Endothelial cell of umbilical vein (primary cell): Measurements from ENCODE around the gene P4HB. TPM values are rescaled to one million over a fixed set of nuclear protein-coding genes. Genes with fewer than 3 reads are reported as not detected.

Experiments
- BruUV-seq: library from RNA; stranded (reverse); fragments of 400-500 nt; replicated peaks from 2 replicates; lab custom pipeline; 2021; lab: Mats Ljungman, UMichigan
- CTCF ChIA-PET: fragments of 300-600, 350-600 bp; sonication (Branson Sonifier 250); formaldehyde crosslinking; loops from one replicate; lab custom pipeline; 2021; ENCODE audit warnings: antibody characterized with exemption, inconsistent platforms; lab: Charles Lee
- POLR2A ChIA-PET: fragments of 300-600, 350-600 bp; sonication (Branson Sonifier 250); formaldehyde crosslinking; loops from one replicate; lab custom pipeline; 2021; ENCODE audit warnings: antibody characterized with exemption, inconsistent platforms; lab: Charles Lee
- DNase-seq: peaks from one replicate; pipeline ENCODE4 v3.0.0-alpha.2; 2011; ENCODE audit warnings: low read depth, low spot score
- FAIRE-seq: peaks from 2 replicates; lab custom pipeline; 2011; peaks lifted over from hg19 to GRCh38; lab: Jason Lieb, UNC
- H2AFZ ChIP-seq: 2 replicates; pipeline ENCODE4 v1.6.0; 2012; ENCODE audit warnings: low read depth, low read length, control low read depth, inconsistent platforms
- H3K27ac ChIP-seq: 2 replicates; pipeline ENCODE4 v1.5.1; 2011; ENCODE audit warnings: low read depth, mild to moderate bottlenecking, control low read depth, low read length, moderate library complexity; ENCODE audit not compliant: insufficient read depth
- H3K27me3 ChIP-seq, 2 experiments: 2 replicates each; pipeline versions ENCODE4 v1.6.0 to v1.6.1; 2011; ENCODE audit warnings: low read length in 2 of 2, mixed read lengths in 1 of 2; ENCODE audit not compliant: control insufficient read depth in 2 of 2, insufficient read depth in 2 of 2
- H3K36me3 ChIP-seq, 2 experiments: 2 replicates in 1 of 2; 3 replicates in 1 of 2; pipeline ENCODE4 v1.5.1; 2011; ENCODE audit warnings: low read length in 2 of 2, mild to moderate bottlenecking in 1 of 2, moderate library complexity in 1 of 2; ENCODE audit not compliant: control insufficient read depth in 2 of 2, insufficient read depth in 2 of 2; ENCODE audit errors: extremely low read depth in 1 of 2
- H3K4me1 ChIP-seq: 3 replicates; pipeline ENCODE4 v1.5.1; 2011; ENCODE audit warnings: mild to moderate bottlenecking, low read length; ENCODE audit not compliant: control insufficient read depth, insufficient read depth; ENCODE audit errors: extremely low read depth
- H3K4me2 ChIP-seq: 2 replicates; pipeline ENCODE4 v1.6.1; 2011; ENCODE audit warnings: low read length, control low read depth, mixed read lengths; ENCODE audit not compliant: insufficient read depth
- H3K4me3 ChIP-seq, 3 experiments: fragments of 200-600 bp in 1 of 3; sonication (generic), shearing (Covaris generic) in 1 of 3; replicated peaks in 1 of 3; 2 replicates each; pipeline ENCODE4 v1.5.1; 2011 to 2016; ENCODE audit warnings: control low read depth in 3 of 3, low read length in 3 of 3, mild to moderate bottlenecking in 2 of 3, inconsistent platforms in 1 of 3, low read depth in 1 of 3, moderate library complexity in 1 of 3; ENCODE audit not compliant: insufficient read depth in 1 of 3
- H3K79me2 ChIP-seq: 2 replicates; pipeline ENCODE4 v1.6.0; 2012; ENCODE audit warnings: low read length, inconsistent platforms; ENCODE audit not compliant: control insufficient read depth, insufficient read depth
- H3K9ac ChIP-seq: replicated peaks from 2 replicates; pipeline ENCODE3; 2011; ENCODE audit warnings: low read length, control low read depth; ENCODE audit not compliant: insufficient read depth; ENCODE audit errors: extremely low read depth
- H3K9me1 ChIP-seq: replicated peaks from 3 replicates; pipeline ENCODE4 v1.6.0; 2011; ENCODE audit warnings: mild to moderate bottlenecking, low read length; ENCODE audit not compliant: control insufficient read depth, insufficient read depth; ENCODE audit errors: extremely low read depth
- H3K9me3 ChIP-seq: replicated peaks from 2 replicates; pipeline ENCODE4 v1.5.1; 2012; ENCODE audit warnings: low read length, inconsistent platforms; ENCODE audit not compliant: control insufficient read depth, insufficient read depth
- H4K20me1 ChIP-seq: replicated peaks from 2 replicates; pipeline ENCODE3; 2011; ENCODE audit warnings: mild to moderate bottlenecking, low read length; ENCODE audit not compliant: control insufficient read depth, insufficient read depth; ENCODE audit errors: extremely low read depth
- CTCF ChIP-seq, 2 donors: IDR thresholded peaks; 1 replicate in 1 of 2; 2 replicates in 1 of 2; pipeline ENCODE4 v1.5.1; 2011; ENCODE audit warnings: low read length in 2 of 2, mild to moderate bottlenecking in 2 of 2, moderate library complexity in 2 of 2, control low read depth in 1 of 2, inconsistent platforms in 1 of 2, low read depth in 1 of 2; ENCODE audit not compliant: insufficient read depth in 1 of 2; ENCODE audit errors: extremely low read depth in 1 of 2
- EZH2 ChIP-seq: IDR thresholded peaks from 2 replicates; pipeline ENCODE4 v1.6.1; 2012; ENCODE audit warnings: borderline replicate concordance, low read depth, mild to moderate bottlenecking, moderate library complexity, low read length, inconsistent platforms; ENCODE audit not compliant: severe bottlenecking
- FOS ChIP-seq: IDR thresholded peaks from 2 replicates; pipeline ENCODE4 v1.6.1; 2011; ENCODE audit warnings: mild to moderate bottlenecking, low read length, moderate library complexity, borderline replicate concordance; ENCODE audit not compliant: insufficient read depth
- GATA2 ChIP-seq: IDR thresholded peaks from 2 replicates; pipeline ENCODE4 v1.7.0; 2011; ENCODE audit warnings: low read depth, mild to moderate bottlenecking, moderate library complexity, mixed read lengths, low read length; ENCODE audit not compliant: insufficient read length, insufficient read depth
- JUN ChIP-seq: IDR thresholded peaks from 2 replicates; pipeline ENCODE4 v1.6.1; 2011; ENCODE audit warnings: borderline replicate concordance, low read depth; ENCODE audit not compliant: insufficient read length, insufficient read depth
- MYC ChIP-seq: IDR thresholded peaks from one replicate; pipeline ENCODE4 v1.6.1; 2011; ENCODE audit warnings: mild to moderate bottlenecking, low read depth, low read length
- POLR2A ChIP-seq: IDR thresholded peaks from 2 replicates; pipeline ENCODE4 v1.6.1; 2012; ENCODE audit warnings: low read depth, mild to moderate bottlenecking, control low read depth, low read length
- POLR2AphosphoS5 ChIP-seq: IDR thresholded peaks from 2 replicates; pipeline ENCODE4 v1.6.1; 2012; ENCODE audit warnings: low read depth, mild to moderate bottlenecking, control low read depth, low read length, moderate library complexity; ENCODE audit not compliant: insufficient read depth
- dilution Hi-C: fragments of 300-500 bp; cut with MboI; formaldehyde crosslinking; loops from one replicate; pipeline ENCODE4 v1.15.0; 2019; ENCODE audit warnings: low sequenced_read_pairs; ENCODE audit not compliant: extremely low pct_ligation_motif_present
- intact Hi-C: fragments of 100-400 bp; cut with micrococcal nuclease; formaldehyde crosslinking; loops from one replicate; pipeline ENCODE4 v1.10.0; 2022
- polyA plus RNA-seq, 4 experiments: library from polyadenylated mRNA; depleted of rRNA in 3 of 4; stranded (reverse) in 3 of 4; unstranded in 1 of 4; fragments of >200 nt; gene quantifications; 2 replicates each; pipeline versions ENCODE4 v1.2.1 to v1.2.3, GENCODE V29; 2011 to 2012; ENCODE audit warnings: missing spikeins in 1 of 4
- total RNA-seq: library from RNA; stranded (reverse); gene quantifications from 2 replicates; pipeline ENCODE4 v1.2.3, GENCODE V29; 2021
- TF ChIP-seq, protein P1 (sequence below): IDR thresholded peaks from 2 replicates; pipeline ENCODE4 v1.6.1; 2011; ENCODE audit not compliant: insufficient read depth, insufficient read length

Gene P4HB
- total and polyA plus RNA-seq, 2 donors (not counting 3 experiments of a cell fraction or from before 2014, with no cell fraction given): 201 to 988 TPM

DNA sequence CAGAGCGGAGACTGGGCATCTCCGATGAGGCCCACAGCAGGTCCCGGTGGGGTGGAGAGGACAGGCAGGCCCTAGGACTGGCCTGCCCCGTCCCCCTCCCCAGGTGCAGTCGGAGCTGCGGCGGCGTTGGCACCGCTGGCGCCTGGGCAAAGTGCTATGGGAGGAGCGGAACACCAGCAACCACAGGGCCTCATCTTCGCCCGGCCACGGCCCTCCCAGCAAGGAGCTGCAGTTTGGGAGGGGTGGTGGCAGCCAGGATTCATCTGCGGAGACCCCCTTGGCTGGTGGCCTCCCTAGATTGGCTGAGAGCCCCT, 47.0 kb downstream of the P4HB start:
- CTCF ChIA-PET: no interaction called here
- FAIRE-seq (no peak), DNase-seq (no peak)
- Histone ChIP-seq H3K79me2 (no peaks in the 10 kb centered on the region), H3K4me1 (no peaks in the 10 kb centered on the region), H2AFZ (no peak overlapping the region), H3K9me1 (no peaks in the 10 kb centered on the region), H4K20me1 (no peaks in the 10 kb centered on the region), H3K9ac (no peak overlapping the region), H3K36me3 (no peaks in the 10 kb centered on the region), H3K4me2 (no peak overlapping the region), H3K9me3 (no peaks in the 10 kb centered on the region), H3K27ac (no peak overlapping the region), H3K4me3 (no peak overlapping the region), H3K27me3 (no peaks in the 10 kb centered on the region)
- intact Hi-C loops: no loop called here
- dilution Hi-C loops: no loop called here
- TF ChIP-seq JUN: no peak
- no peak for TF ChIP-seq CTCF (IDR thresholded peaks at IDR 0.05; ENCODE audit: extremely low read depth in 1 of 2, insufficient read depth in 1 of 2, low read depth in 1 of 2, low read length in 2 of 2)
- no peak for TF ChIP-seq POLR2AphosphoS5
- no peak for TF ChIP-seq FOS
- no peak for TF ChIP-seq POLR2A
- no peak for TF ChIP-seq EZH2
- no peak for TF ChIP-seq GATA2
- TF ChIP-seq, protein P1, sequence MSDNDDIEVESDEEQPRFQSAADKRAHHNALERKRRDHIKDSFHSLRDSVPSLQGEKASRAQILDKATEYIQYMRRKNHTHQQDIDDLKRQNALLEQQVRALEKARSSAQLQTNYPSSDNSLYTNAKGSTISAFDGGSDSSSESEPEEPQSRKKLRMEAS: no peak
- TF ChIP-seq MYC: no peak
- no TSS peak for BruUV-seq
- POLR2A ChIA-PET: no interaction called here
